ENCODE results near the gene BMPR1B.

The BMPR1B gene

GRCh38 chr4:95142932-95143331 lies 385.2 kb downstream of the BMPR1B start (continued):
- TF ChIP-seq ZNF354C (tag by site-specific recombination; IDR thresholded peaks at IDR 0.05; ENCODE audit: borderline replicate concordance, low read depth) (no peak), ZNF621 (tag by site-specific recombination; IDR thresholded peaks at IDR 0.05) (no peak), ZNF239 (tag by site-specific recombination; IDR thresholded peaks at IDR 0.05) (no peak), ZNF777 (tag by site-specific recombination; IDR thresholded peaks at IDR 0.05; ENCODE audit: borderline replicate concordance) (no peak), ZNF174 (tag by site-specific recombination; IDR thresholded peaks at IDR 0.05) (no peak)

DNA sequence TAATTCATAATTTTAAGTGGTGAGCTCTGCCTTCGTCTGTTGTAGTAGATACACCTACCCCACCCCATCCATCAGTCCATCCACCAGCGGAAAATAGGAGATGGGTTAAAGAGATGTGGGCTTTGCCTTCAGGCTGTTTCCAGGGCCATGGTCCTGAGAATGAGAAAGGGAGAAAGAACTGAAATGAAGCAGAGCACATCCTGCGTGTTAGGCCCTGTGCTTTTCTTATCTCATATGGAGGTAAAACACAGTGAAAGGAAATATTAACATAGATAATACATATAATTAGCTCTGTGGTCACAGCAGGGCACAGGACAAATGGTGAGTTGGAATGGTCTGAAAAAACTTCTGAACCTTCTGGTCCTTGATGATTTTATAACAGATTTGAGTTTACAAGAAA lies 393.5 kb downstream of the BMPR1B start:
- ChIA-PET POLR2A (no interaction called here), CTCF (interaction anchor here (0.6 kb wide), 1 partner anchor 8 kb away, joined by 3 read pairs; no protein-coding TSS in a partner anchor)
- Histone ChIP-seq H3K4me3 (ENCODE audit: low read depth, low read length) (no peak overlapping the region), H3K36me3 (ENCODE audit: control insufficient read depth in 2 of 2, insufficient read depth in 1 of 2, low read length in 2 of 2) (no peaks in the 10 kb centered on the region), H3K9me3 (ENCODE audit: control insufficient read depth, insufficient read depth, low read depth, low read length) (no peaks in the 10 kb centered on the region), H3K27ac (ENCODE audit: extremely low read depth, low read depth, low read length) (no peak overlapping the region), H3K4me1 (ENCODE audit: control insufficient read depth, insufficient read depth, low read length) (no peaks in the 10 kb centered on the region)
- no peak for TF ChIP-seq MYNN (tag by site-specific recombination; IDR thresholded peaks at IDR 0.05; ENCODE audit: borderline replicate concordance)
- TF ChIP-seq YY2 (tag by site-specific recombination; IDR thresholded peaks at IDR 0.05), result no peak

DNA sequence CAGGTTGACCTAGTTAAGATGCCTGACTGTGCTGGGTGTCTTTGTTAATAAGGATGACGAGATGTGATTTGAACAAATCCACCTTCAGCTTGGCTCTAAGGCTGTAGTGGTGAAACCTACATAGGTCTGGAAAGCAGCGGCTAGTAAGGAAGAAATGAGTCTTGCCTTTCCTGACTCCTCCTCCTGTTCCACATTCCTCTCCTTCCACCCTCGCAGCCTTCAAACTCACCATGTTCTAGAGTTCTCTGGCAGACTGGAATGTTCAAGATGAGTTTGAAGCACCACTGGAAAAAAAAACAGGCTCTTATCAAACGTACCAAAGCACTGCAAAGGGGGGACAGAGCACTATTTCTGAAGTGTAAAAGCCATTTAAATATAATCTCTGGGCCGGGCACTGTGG lies 395.4 kb downstream of the BMPR1B start:
- ChIA-PET POLR2A (no interaction called here), CTCF (no interaction called here)
- Histone ChIP-seq H3K9me3 (ENCODE audit: control insufficient read depth, insufficient read depth, low read depth, low read length) (no peaks in the 10 kb centered on the region), H3K4me3 (ENCODE audit: low read depth, low read length) (no peak overlapping the region), H3K27ac (ENCODE audit: extremely low read depth, low read depth, low read length) (no peak overlapping the region), H3K4me1 (ENCODE audit: control insufficient read depth, insufficient read depth, low read length) (no peaks in the 10 kb centered on the region), H3K36me3 (ENCODE audit: control insufficient read depth in 2 of 2, insufficient read depth in 1 of 2, low read length in 2 of 2) (no peaks in the 10 kb centered on the region)
- no peak for TF ChIP-seq ZNF155 (tag by site-specific recombination; IDR thresholded peaks at IDR 0.05)
- no peak for TF ChIP-seq ZNF366 (tag by site-specific recombination; conservative IDR thresholded peaks at IDR 0.05)
- no peak for TF ChIP-seq KLF9 (tag by site-specific recombination; IDR thresholded peaks at IDR 0.05; ENCODE audit: low read depth)
- no peak for TF ChIP-seq SCRT1 (tag by site-specific recombination; IDR thresholded peaks at IDR 0.05; ENCODE audit: borderline replicate concordance)
- no peak for TF ChIP-seq ZFP37 (tag by site-specific recombination; IDR thresholded peaks at IDR 0.05)
- no peak for TF ChIP-seq ZNF16 (tag by site-specific recombination; IDR thresholded peaks at IDR 0.05; ENCODE audit: low read depth)
- TF ChIP-seq ZNF830 (tag by site-specific recombination; IDR thresholded peaks at IDR 0.05; ENCODE audit: low read depth), result no peak
- no peak for TF ChIP-seq ZBTB1 (tag by site-specific recombination; IDR thresholded peaks at IDR 0.05)
- TF ChIP-seq ZSCAN4 (tag by site-specific recombination; IDR thresholded peaks at IDR 0.05), result no peak
- no peak for TF ChIP-seq ZNF585B (tag by site-specific recombination; IDR thresholded peaks at IDR 0.05)
- TF ChIP-seq ZNF335 (tag by site-specific recombination; conservative IDR thresholded peaks at IDR 0.05), result no peak
- TF ChIP-seq ZNF555 (tag by site-specific recombination; conservative IDR thresholded peaks at IDR 0.05), result no peak

GRCh38 chr4:95155759-95156451 lies 398.1 kb downstream of the BMPR1B start:
- ChIA-PET CTCF (interaction anchor here (0.6 to 1.3 kb wide), 9 partner anchors 32 to 1195 kb away, joined by 3 read pairs; no protein-coding TSS in a partner anchor), POLR2A (no interaction called here)
- TF ChIP-seq ZNF19 (tag by site-specific recombination; IDR thresholded peaks at IDR 0.05; ENCODE audit: low read depth) (no peak), ZNF654 (tag by site-specific recombination; IDR thresholded peaks at IDR 0.05; ENCODE audit: low read depth) (peak; percentile 49), ZNF549 (tag by site-specific recombination; IDR thresholded peaks at IDR 0.05) (no peak), ZNF23 (tag by site-specific recombination; IDR thresholded peaks at IDR 0.05; ENCODE audit: borderline replicate concordance) (no peak), ZNF426 (tag by site-specific recombination; IDR thresholded peaks at IDR 0.05) (no peak)
- no peaks in the 10 kb centered on the region for H3K36me3 ChIP-seq (ENCODE audit: control insufficient read depth in 2 of 2, insufficient read depth in 1 of 2, low read length in 2 of 2)
- no peak overlapping the region for H3K27ac ChIP-seq (ENCODE audit: extremely low read depth, low read depth, low read length)
- H3K4me3 ChIP-seq (ENCODE audit: low read depth, low read length), result no peak overlapping the region
- H3K4me1 ChIP-seq (ENCODE audit: control insufficient read depth, insufficient read depth, low read length), result no peaks in the 10 kb centered on the region
- no peaks in the 10 kb centered on the region for H3K9me3 ChIP-seq (ENCODE audit: control insufficient read depth, insufficient read depth, low read depth, low read length)

Data from HEK293 (cell line).